Measurements from ENCODE around the gene WBP11.
"Not testable (repeated sequence)": the region's sequence is repeated elsewhere in the genome, so short reads cannot be mapped to it uniquely, and the experiment has no call there.

WBP11 gene

GRCh38 chr12:14741942-14742341 lies 61.3 kb downstream of the WBP11 start:
- Mint-ChIP-seq H3K36me3 (ENCODE audit: low read depth) (peaks cover 39% of the 10 kb centered on the region), H3K27ac (no peak overlapping the region), H3K9me3 (peaks cover 27% of the 10 kb centered on the region), H3K4me3 (no peak overlapping the region), H3K27me3 (ENCODE audit: low read depth) (peaks cover 3% of the 10 kb centered on the region), H3K4me1 (no peaks in the 10 kb centered on the region)
- no peak for TF ChIP-seq CTCF (IDR thresholded peaks at IDR 0.05; ENCODE audit: unreplicated experiment in 3 of 3)

- peaks cover 38% of the 10 kb centered on the region for H3K36me3 Mint-ChIP-seq (ENCODE audit: low read depth)
Observed at GRCh38 chr12:14741153-14741552, 62.1 kb downstream of the WBP11 start.

GRCh38 chr12:14736441-14736840 lies 66.8 kb downstream of the WBP11 start:
- not testable (repeated sequence) for H3K4me3 Mint-ChIP-seq; H3K4me1 Mint-ChIP-seq; H3K27me3 Mint-ChIP-seq (ENCODE audit: low read depth); H3K27ac Mint-ChIP-seq; H3K36me3 Mint-ChIP-seq (ENCODE audit: low read depth); H3K9me3 Mint-ChIP-seq

More at GRCh38 chr12:14741153-14741552, 62.1 kb downstream of the WBP11 start:
- Mint-ChIP-seq H3K27me3 (ENCODE audit: low read depth) (peaks cover 3% of the 10 kb centered on the region), H3K27ac (no peak overlapping the region), H3K4me1 (no peaks in the 10 kb centered on the region), H3K4me3 (no peak overlapping the region), H3K9me3 (peaks cover 27% of the 10 kb centered on the region)
- no peak for TF ChIP-seq CTCF (IDR thresholded peaks at IDR 0.05; ENCODE audit: unreplicated experiment in 3 of 3)
